RKO (cell line): Measurements from ENCODE around the gene ALDOB.
A peak's percentile ranks its signal among the peaks of the same experiment; 100 is the strongest.

Experiments
- DNase-seq: peaks from one replicate; pipeline ENCODE4 v3.0.0-alpha.2; 2016; ENCODE audit warnings: low spot score

ALDOB gene

DNA sequence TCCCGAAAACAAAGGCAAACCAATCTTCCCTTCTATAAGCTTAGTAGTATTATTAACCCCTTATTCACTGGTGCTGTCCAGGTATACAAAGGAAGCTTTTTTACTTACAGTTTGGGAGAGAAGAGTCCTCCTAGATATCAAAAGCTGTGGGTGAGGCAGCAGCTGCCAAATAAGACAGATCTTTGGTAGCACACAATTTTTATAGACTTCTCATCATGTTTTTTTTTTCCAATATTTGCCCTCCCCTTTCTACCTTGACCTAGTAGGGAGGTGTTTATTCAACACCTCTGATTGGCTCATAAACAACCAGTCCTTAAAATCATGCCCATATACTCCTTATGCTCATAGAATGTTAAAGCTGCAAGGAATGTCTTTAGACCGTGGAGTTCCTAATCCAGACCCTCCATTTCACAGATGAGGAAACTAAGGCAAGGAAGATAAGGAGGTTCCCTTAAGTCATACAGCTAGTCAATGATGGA is at the start of gene ALDOB:
Gene ALDOB (minus strand): TSS at position 174 of the 479 bp plus-strand sequence. CDS start 4,887 bp downstream, outside the sequence.
- DNase-seq: no peak

DNA sequence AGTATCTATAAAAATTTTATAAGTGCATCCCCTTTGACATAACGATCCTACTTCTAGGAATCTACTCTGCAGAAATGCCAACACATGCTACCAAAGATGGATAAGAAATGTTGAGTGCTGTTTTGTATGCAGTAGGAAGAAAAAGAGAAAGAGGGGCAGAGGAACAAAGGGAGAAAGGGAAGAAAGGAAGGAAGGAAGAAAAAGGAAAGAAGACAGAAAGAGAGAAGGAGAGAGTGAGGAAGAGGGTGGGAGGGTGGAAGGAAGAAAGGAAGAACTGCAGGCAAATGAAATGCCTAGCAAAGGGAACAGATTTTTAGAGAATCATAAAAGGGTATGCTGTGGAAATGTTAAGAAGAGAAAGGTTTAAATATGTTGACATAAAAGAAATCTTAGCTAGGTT is 48.5 kb upstream of the ALDOB start:
- DNase-seq: no peak

DNA sequence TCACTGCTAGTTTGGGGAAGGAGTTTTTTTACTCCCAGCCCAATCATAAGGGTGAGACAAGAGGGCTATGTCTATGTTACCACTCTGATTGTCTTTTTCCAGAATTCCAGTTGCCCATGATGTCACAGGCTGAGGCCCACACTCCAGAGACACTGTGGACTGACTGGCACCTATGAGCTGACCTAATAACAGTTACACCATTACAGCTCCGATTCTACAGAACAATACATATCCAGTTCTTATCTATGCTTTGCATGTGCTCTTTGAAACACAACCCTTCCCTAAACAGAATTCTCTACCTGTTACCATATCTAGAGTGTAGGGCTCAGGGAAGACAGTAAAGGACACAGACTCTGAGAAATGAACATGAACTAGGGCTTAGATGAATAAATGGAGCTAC is 45.7 kb upstream of the ALDOB start:
- DNase-seq: no peak

DNA sequence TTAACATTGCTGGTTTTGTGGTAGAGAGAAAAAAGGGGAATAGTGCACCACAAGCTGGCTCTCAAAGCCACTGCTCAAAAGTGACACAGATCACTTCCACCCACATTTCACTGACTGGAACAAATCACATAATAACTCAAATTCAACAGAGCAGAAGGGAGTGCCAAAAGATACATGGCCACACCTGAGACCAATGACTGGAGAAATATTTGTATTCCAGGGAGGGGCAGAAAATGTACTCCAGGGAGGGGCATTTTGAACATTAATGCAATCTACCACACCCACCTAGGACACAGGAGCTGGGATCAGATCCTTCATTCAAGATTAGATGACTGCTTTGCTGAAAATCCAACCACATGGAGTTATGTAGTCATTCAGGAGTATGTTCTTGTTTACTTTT is 44.8 kb upstream of the ALDOB start:
- no peak for DNase-seq

DNA sequence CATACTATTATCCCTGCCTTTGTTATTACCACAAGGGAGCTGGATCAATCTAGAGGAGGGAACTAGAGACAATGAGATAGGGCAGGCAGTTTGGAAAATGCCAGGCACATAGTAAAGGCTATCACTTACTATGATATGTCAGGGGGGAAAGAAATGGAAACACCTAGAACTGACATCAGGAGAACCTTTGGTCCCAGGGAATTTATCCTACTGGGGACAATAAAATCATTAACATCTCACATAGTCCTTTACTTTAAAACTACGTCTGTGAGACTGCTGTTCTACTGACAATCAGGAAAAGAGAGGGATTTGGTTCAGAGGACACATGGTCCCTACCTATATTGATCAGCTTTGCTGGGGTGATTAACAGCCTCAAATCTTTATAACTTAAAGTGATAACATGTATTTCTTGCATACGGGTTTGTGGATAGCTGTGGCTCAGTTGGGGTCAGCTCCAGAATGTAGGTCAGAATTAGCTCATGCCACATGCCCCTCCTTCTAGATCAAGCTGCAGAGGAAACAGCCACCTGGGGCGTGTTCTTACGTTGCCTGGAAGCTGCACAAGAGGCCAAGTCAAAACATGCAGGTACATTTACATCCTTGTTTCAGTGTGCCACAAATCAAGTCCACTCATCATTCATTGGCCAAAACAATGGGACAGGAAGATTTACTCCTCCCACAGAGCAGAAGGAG is 43.9 kb upstream of the ALDOB start:
- no peak for DNase-seq

DNA sequence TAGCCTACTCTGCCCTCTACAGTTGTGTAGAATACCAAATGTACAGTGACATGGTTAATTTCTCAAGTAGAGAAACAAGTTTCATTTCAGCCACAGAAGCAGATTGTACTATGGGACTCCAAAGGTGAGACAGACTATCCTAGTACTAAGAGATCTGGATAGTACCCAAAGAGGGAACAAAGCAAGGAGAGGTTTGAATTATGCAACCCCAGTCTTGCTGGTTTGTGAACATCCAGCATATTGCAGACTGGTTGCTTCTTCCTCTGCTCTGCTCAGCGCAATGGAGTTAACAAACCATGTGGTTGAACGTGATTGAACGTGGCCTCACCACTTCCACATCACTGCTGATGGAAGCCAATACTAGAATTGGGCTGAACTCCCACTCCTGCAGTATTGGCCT is 43.3 kb upstream of the ALDOB start:
- DNase-seq: no peak

DNA sequence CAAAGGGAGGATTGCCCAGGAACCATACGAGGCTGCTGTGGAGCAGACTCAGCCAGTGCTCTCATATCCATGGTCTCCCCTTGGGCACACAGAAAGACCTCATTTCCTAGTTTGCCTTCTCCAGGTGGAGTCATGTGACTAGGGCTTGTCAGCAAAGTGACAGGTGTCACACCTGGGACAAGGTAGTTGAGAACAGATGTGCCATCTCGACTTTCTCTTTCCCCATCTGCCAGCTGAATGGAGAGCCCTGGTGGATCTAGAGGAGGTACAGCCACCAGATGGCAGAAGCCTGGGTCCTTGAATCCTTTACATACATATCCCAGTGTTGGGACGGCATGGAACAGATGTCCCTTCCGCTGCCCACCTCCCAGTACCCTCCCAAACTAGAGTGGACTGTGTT is 42.9 kb upstream of the ALDOB start:
- DNase-seq: no peak

DNA sequence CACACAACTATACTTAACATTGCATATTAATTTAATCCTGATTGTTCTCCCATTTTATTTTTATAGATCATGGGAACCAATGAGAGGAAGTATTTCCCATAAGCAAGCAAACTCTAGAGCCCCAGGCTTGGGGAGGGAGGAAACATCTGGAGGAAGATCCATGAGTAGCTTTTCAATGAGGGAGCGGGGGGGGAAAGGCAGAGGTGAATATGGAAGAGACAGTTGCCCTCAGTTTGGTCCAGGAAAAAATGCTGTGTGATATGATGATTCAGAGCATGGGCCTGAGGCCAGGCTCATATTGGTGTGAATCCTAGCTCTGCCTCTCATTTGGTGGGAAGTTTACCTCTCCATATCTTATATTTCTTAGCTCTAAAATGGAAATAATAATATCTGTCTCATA is 42.2 kb upstream of the ALDOB start:
- no peak for DNase-seq

DNA sequence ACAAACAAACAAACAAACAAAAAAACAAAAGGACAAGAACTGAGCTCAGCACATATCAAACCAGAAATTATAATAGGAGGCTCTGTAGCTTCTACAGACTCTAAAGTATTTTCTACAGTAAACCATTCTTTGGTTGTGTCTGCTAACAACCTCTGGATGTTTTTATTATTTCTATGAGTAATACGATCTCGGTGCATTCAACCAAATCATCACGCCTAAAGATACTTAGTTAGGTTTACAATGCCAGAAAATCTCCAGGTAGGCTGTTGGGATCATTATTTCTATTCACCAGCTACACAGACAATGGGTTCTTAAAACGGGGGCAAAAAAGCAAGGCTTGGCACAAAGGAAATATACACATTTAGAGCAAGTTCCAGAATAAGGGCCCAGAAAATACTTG is 41.6 kb upstream of the ALDOB start:
- no peak for DNase-seq

DNA sequence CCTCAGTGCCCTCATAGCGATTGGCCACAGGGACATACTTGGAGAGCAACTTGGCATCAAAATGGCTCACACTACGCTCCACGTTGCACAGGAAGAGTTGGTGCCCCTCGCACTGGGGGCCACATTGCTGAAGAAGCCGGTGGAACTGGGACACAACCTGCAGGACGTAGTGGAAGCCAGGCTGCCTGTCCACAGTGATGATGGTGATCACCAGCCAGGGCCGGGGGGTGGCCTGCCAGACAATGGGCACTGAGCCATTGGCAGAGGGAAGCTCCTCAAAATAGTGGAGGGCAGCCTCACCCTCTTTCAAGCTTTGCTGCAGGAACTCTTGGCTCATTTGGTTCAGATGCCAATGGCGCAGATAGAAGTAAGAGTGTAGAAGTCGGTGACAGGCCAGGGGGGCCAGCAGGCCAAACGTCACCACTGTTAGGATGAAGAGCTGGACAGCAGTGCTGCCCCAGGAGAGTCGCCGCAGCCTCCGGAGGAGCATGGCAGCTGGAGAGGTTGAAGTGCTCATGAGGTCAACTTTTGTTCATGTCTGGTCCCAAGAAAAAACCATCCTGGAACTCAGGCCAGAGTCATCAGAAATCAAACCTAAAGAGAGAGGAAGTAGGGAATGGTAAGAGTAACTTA is 41.1 kb upstream of the ALDOB start:
- no peak for DNase-seq

DNA sequence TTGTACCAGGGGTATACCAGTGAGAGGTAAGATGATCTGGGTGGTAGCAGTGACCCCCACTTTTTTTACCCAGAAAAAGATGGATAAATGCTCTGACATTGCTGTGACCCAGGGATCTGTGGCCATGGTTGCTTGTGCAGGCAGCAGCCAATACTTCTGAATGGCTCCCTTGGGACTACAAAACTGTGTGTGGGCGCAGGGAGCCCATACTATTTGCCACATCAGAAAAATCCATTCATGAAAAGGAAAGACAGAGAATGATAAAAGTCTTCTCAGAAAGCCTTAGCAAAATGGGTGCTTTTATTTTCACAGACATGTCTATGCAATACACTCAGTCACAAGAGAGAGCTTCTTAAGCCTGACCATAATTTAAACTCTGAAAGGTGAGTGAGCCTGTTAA is 37.3 kb upstream of the ALDOB start:
- DNase-seq: no peak

DNA sequence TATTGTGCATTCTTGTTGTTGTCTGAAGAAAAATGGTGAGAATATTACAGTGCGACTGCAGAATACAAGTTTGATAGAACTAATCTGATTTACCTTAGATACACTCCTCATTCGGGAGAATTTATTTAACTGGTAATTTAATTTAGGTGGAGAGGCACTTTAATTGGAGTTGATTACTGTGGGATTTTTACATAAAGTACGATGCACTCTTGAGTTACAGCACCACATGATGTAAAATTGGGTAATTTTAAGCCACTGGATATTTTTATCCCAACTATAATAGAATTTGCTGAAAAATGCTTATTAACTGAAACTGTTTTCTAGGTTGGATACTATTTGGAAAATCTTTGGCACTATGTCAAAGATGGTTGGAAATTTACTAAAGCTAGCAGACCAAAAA is 35.4 kb upstream of the ALDOB start:
- no peak for DNase-seq

DNA sequence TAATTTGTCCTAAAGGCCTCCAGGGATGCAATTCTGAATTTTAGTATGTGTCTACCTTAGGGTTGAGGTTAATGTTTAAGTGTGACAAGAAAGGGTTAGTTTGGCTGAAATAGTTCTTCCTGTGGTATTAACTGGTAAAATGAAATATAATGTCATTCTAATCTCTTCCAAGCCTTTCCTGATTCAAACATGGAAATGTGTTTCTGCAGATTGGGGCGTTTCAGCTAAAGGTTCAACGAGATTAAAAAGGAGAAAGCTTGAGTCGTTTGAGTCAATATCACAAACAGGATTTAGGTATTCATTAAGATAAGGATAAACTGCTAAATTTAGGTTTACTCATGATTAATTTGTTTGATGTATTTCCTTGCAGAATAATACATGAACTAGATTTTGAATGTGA is 34.4 kb upstream of the ALDOB start:
- DNase-seq: no peak

DNA sequence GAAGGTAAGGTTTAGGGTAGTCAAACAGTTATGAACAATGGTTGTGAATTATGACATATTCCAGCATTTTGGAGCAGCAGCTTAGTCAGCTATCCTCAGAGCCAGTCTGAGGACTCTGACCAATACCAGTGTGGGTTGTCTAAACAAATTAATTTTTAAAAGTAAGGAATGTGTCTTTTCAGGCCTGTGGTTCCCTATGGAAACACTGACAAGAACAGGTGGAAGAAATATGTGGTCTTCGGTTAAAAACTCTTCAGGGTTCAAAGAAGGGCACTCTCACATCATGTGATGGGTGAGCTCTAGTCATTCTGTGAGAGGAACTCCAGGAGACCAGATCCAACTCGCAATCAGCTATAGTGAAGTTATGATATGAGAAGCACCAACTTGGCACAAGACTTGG is 33.5 kb upstream of the ALDOB start:
- no peak for DNase-seq

DNA sequence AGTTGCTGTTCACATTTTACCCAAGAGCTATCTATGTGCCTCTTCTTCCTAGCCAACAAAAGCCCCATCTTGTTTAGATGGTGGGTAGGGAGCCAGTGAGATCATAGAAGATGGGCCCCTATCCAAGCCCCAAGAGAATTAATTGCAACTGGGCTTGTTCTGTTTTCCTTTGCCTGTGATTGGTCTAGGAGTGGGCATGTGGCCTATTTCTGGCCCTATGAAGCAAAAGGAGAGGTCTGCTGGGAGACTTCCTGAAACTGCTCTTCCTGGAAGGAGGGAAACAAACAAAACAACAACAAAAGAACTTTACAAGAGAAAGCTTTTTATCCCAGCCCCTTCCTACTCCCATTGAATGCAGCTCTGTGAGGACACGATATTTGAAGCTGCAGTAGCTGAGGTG is 32.5 kb upstream of the ALDOB start:
- DNase-seq: no peak

DNA sequence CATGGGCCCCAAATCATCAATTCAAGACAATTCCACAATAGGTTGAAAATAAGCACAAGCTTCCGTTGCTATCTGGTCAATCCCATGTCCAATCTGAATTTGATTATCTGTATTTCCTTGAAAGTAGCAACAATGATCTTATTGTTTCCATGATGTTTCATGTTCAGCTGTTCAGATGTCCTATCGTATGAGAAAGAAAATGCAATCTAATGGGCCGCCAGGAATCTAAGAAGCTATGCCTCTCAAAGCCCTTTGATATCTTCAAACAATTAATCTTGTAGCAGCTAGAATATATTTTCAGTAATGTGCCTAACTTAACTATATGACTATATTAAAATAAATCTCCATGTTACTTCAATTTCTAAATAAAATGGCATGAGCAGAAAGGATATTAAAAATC is 32.1 kb upstream of the ALDOB start:
- DNase-seq: no peak

DNA sequence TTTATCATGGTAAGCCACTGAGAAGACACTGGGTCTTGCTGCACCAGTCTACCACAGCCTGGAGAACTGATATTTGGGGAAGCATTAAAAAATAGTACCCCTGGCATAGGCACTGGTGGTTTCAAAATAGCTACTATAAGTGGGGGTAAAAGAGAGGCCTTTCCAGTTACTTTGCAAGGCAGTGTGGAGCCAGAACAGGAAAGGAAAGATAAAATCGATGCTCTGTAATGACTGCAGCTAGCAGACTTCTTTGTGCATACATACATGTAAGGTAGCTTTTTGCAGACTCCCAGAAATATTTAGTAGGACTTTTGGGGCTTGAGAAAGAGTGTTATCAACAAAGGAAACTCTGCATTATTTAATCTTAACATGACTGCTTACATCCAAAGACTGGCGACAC is 31.3 kb upstream of the ALDOB start:
- DNase-seq: no peak

DNA sequence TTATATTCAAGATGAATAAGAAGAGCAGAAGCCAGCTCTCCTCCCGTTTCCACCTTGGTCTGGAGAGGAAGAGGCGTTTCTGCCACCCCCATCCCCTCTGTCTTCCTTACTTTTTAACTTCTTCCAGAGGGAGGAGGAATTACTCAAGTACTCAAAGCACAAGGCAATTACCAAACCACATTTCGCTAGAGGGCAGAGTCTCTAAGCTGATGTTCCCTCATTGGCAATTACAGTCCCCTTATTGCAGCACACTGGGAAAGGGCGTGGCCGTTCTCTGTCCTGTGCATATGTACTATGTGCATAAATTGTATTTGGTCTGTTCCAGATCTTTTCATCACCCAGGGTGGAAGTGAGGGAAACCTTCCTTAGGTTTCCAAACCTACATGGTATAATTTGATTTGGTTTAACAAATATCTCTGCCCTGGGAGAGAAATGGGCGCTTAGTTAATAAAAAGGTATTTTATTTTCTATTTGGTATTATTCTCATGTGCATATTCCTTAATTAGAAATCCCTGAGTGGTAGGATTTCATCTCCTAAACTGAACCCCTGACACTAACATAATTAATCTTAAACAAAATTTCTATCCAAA is 29.8 kb upstream of the ALDOB start:
- peak; percentile 86 for DNase-seq

DNA sequence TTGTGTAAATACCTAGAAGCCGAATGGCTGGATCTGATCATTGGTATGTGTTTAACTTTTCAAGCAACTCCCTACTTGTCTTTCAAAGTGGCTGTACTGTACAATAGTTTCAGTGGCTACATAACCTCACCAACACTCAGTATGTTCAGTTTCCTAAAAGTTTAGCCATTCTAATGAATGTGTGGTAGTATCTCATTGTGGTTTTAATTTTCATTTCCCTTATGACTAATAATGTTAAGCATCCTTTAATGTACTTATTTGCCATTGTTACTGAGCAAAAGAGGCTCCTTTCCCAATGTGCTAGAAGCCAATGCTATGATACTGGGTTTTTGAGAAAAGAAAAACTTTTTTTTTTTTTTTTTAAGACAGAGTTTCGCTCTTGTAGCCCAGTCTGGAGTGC is 27.8 kb upstream of the ALDOB start:
- DNase-seq: no peak

DNA sequence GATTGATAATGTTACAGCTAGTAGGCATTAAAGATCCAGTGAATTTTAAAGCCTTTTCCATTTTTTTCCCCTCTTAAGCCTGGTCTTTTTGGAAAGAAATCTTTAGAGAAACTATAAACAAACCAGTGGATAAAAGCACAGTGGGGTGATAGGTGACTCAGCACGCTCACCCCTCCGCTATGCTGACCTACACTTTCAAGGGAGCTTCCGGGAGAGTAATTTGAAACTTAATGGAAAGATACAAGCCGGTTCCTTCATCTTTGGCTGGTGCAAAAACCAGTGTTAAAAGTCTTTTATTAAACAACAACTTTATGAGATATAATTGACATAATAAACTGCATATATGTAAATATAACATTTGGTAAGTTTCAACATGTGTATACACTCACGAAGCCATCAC is 27.0 kb upstream of the ALDOB start:
- DNase-seq: no peak

DNA sequence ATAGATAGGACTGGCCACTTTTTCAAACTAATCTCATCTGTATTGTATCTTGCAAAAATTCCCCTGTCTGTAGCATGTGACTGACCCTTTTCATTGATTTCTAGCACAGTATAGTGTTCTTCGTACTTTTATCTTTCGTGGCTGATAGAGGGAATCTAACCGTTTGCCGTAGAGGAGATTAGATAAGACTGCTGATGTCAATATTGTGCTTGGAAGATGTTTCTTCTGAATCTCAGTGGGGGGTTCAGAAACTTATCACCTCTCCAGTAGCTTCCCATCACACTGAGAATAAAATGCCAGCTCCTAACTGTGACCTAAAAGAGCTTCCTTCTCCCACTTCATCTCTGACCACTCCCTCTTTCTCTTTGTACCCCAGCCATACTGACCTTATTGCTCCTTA is 25.4 kb upstream of the ALDOB start:
- DNase-seq: no peak

DNA sequence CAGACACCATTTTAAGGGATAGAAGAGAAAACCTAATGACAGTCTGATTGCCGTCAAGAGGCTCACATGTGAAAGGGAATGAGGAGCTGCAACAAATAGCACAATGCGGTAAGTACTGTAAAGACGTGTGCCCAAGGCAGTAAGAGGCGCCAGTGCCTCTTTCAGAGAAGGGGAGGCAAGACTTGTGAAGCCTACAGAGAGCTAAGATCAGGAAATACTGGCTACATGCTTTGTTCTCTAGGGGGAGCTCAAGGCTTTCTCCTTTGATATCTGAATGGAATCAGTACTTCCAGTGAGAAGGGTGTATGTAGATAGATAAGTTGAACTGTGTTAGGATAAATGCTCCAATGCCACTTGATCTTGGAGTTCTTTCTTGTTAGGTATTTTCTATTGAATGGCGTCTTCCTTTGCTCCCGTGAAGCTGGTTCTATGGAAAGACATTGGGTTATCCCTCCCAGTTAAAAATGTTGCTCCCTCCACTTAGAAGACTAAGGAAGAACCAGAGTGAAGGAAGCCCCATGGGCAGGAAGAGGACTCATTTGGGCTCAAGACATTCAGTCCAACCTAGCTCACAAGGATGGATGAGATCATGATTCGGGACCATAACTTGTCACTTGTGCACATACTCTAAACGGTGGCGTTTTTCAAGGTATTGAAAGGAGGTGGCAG is 23.5 kb upstream of the ALDOB start:
- DNase-seq: peak; percentile 94

DNA sequence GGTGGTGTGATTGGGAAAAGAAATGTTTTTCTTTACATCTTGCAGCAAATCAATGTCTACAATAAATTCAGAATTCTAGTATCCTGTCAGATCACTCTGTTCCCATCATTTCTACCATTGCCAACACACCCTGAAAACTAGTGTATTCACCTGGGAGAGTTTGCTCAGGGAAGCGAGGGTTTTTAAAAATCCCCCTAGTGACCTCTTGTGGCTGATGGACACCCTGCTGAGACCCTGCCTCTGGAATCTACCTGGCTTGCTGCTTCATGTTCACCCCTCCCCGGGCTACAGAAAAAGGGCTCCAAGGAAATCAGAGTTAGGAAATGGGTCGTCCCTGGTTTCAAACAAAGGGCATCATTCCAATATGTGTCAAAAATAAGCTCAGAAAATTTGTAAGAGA is 21.4 kb upstream of the ALDOB start:
- no peak for DNase-seq
